WTC11 (cell line): Measurements from ENCODE around the gene WNT1. TPM values are rescaled to one million over a fixed set of nuclear protein-coding genes. Genes with fewer than 3 reads are reported as not detected.

Source experiments
- ATAC-seq: fragments of 200-7000 bp; cut with Tn5 transposase; 2 replicates; pipeline ENCODE4 v1.10.0; 2021; ENCODE audit warnings: mild to moderate bottlenecking, moderate library complexity
- CTCF ChIA-PET: fragments of 300-600 bp; sonication (Branson Sonifier 250); formaldehyde crosslinking; loops from one replicate; lab custom pipeline; 2021; ENCODE audit warnings: antibody characterized with exemption; lab: Charles Lee
- POLR2A ChIA-PET: fragments of 350-600 bp; sonication (Branson Sonifier 250); formaldehyde crosslinking; loops from one replicate; lab custom pipeline; 2021; ENCODE audit warnings: antibody characterized with exemption; lab: Charles Lee
- DNase-seq: peaks from one replicate; pipeline ENCODE4 v3.0.0; 2021; ENCODE audit warnings: low spot score
- H3K27ac Mint-ChIP-seq: 2 replicates; pipeline ENCODE4 v1.8.0; 2021; ENCODE audit warnings: mixed read lengths
- H3K27me3 Mint-ChIP-seq: 2 replicates; pipeline ENCODE4 v1.8.0; 2021; ENCODE audit warnings: low read depth, mild to moderate bottlenecking, moderate library complexity, mixed read lengths
- H3K36me3 Mint-ChIP-seq: 2 replicates; pipeline ENCODE4 v1.8.0; 2021; ENCODE audit warnings: mixed read lengths
- H3K4me1 Mint-ChIP-seq: 2 replicates; pipeline ENCODE4 v1.8.0; 2022; ENCODE audit warnings: mixed read lengths
- H3K4me3 Mint-ChIP-seq: 2 replicates; pipeline ENCODE4 v1.8.0; 2021; ENCODE audit warnings: mild to moderate bottlenecking, moderate library complexity, mixed read lengths
- H3K9me3 Mint-ChIP-seq: 2 replicates; pipeline ENCODE4 v1.8.0; 2021; ENCODE audit warnings: mixed read lengths
- CBFB ChIP-seq: sonication (generic); formaldehyde crosslinking; IDR thresholded peaks from 2 replicates; pipeline ENCODE4 v1.8.1; 2022; ENCODE audit warnings: mild to moderate bottlenecking, low read depth, missing genetic modification reagents
- CDX4 ChIP-seq: fragments of 250-450 bp; sonication (Bioruptor Pico); IDR thresholded peaks from 2 replicates; pipeline ENCODE4 v1.9.0; 2021; ENCODE audit warnings: moderate library complexity, mild to moderate bottlenecking, inconsistent platforms, borderline replicate concordance
- CREB1 ChIP-seq: sonication (generic); formaldehyde crosslinking; IDR thresholded peaks from 2 replicates; pipeline ENCODE4 v1.8.0; 2023; ENCODE audit warnings: mild to moderate bottlenecking, missing genetic modification reagents
- ELF4 ChIP-seq: sonication (generic); formaldehyde crosslinking; IDR thresholded peaks from 2 replicates; pipeline ENCODE4 v1.8.1; 2022; ENCODE audit warnings: low read depth, mild to moderate bottlenecking, moderate library complexity, missing genetic modification reagents
- GABPB1 ChIP-seq: sonication (generic); formaldehyde crosslinking; IDR thresholded peaks from 2 replicates; pipeline ENCODE4 v1.8.1; 2023; ENCODE audit warnings: mild to moderate bottlenecking, missing genetic modification reagents
- HMGXB4 ChIP-seq: sonication (generic); formaldehyde crosslinking; IDR thresholded peaks from 2 replicates; pipeline ENCODE4 v1.8.1; 2023; ENCODE audit warnings: mild to moderate bottlenecking, moderate library complexity, missing genetic modification reagents
- KAT7 ChIP-seq: sonication (generic); formaldehyde crosslinking; IDR thresholded peaks from 2 replicates; pipeline ENCODE4 v1.8.1; 2023; ENCODE audit warnings: missing genetic modification reagents, mild to moderate bottlenecking, borderline replicate concordance
- MYBL2 ChIP-seq: sonication (generic); formaldehyde crosslinking; IDR thresholded peaks from 2 replicates; pipeline ENCODE4 v1.8.1; 2023; ENCODE audit warnings: mild to moderate bottlenecking, moderate library complexity, missing genetic modification reagents
- NFE2L1 ChIP-seq: sonication (generic); formaldehyde crosslinking; IDR thresholded peaks from 2 replicates; pipeline ENCODE4 v1.8.1; 2023; ENCODE audit warnings: missing genetic modification reagents
- NFYB ChIP-seq: sonication (generic); formaldehyde crosslinking; conservative IDR thresholded peaks from 2 replicates; pipeline ENCODE4 v1.8.0; 2022; ENCODE audit warnings: low read depth, missing genetic modification reagents
- OVOL2 ChIP-seq: fragments of 250-450 bp; sonication (Bioruptor Pico); IDR thresholded peaks from 2 replicates; pipeline ENCODE4 v1.9.0; 2021; ENCODE audit warnings: mild to moderate bottlenecking, borderline replicate concordance
- ZBTB43 ChIP-seq: sonication (generic); formaldehyde crosslinking; IDR thresholded peaks from 2 replicates; pipeline ENCODE4 v1.8.1; 2023; ENCODE audit warnings: mild to moderate bottlenecking, missing genetic modification reagents
- ZNF121 ChIP-seq: sonication (generic); formaldehyde crosslinking; IDR thresholded peaks from 2 replicates; pipeline ENCODE4 v1.8.0; 2023; ENCODE audit warnings: missing genetic modification reagents
- ZNF138 ChIP-seq: sonication (generic); formaldehyde crosslinking; conservative IDR thresholded peaks from 2 replicates; pipeline ENCODE4 v1.8.1; 2022; ENCODE audit warnings: mild to moderate bottlenecking, moderate library complexity, missing genetic modification reagents
- ZNF232 ChIP-seq: sonication (generic); formaldehyde crosslinking; IDR thresholded peaks from 2 replicates; pipeline ENCODE4 v1.8.0; 2022; ENCODE audit warnings: mild to moderate bottlenecking, missing genetic modification reagents
- ZNF317 ChIP-seq: sonication (generic); formaldehyde crosslinking; IDR thresholded peaks from 2 replicates; pipeline ENCODE4 v1.8.1; 2023; ENCODE audit warnings: low read depth, mild to moderate bottlenecking, moderate library complexity, missing genetic modification reagents, borderline replicate concordance
- ZNF512 ChIP-seq: sonication (generic); formaldehyde crosslinking; IDR thresholded peaks from 2 replicates; pipeline ENCODE4 v1.8.1; 2022; ENCODE audit warnings: missing genetic modification reagents, borderline replicate concordance
- ZNF671 ChIP-seq: fragments of 250-450 bp; sonication (Bioruptor Pico); IDR thresholded peaks from 2 replicates; pipeline ENCODE4 v1.8.0; 2021; ENCODE audit warnings: mild to moderate bottlenecking
- ZSCAN18 ChIP-seq: fragments of 250-450 bp; sonication (Bioruptor Pico); IDR thresholded peaks from 2 replicates; pipeline ENCODE4 v2.1.2; 2022; ENCODE audit warnings: mild to moderate bottlenecking, moderate library complexity
- total RNA-seq: library from RNA; stranded (reverse); gene quantifications from 3 replicates; pipeline ENCODE4 v1.2.3, GENCODE V29; 2021

Gene WNT1
- total RNA-seq, 1 experiment from 2014 or later: not detected

- TF ChIP-seq ZNF512 (no peak), ZNF671 (no peak)
These were observed 20.7 kb upstream of the WNT1 start, which contains the start of gene ARF3 (continued) for GRCh38 chr12:48957141-48958048.

GRCh38 chr12:48958049-48958388 is 20.1 kb upstream of the WNT1 start:
- ATAC-seq (no peak), DNase-seq (no peak)
- no peaks in the 10 kb centered on the region for H3K9me3 Mint-ChIP-seq
- peak overlapping the region; percentile 95 for H3K4me3 Mint-ChIP-seq
- CTCF ChIA-PET: interaction anchor here (0.7 to 3.6 kb wide), 17 partner anchors 8 to 205 kb away, joined by 3 to 38 read pairs (median 10); partner anchors contain the start of genes WNT1 and WNT10B
- peaks cover 31% of the 10 kb centered on the region for H3K4me1 Mint-ChIP-seq
- H3K36me3 Mint-ChIP-seq: peaks cover 11% of the 10 kb centered on the region
- H3K27ac Mint-ChIP-seq: peak overlapping the region; percentile 80
- POLR2A ChIA-PET: interaction anchor here (0.6 to 1.8 kb wide), 8 partner anchors 10 to 384 kb away, joined by 3 to 10 read pairs (median 5); partner anchors contain the start of genes DDX23 and FKBP11
- peaks cover 7% of the 10 kb centered on the region; the same call in 1 of the 2 replicates for H3K27me3 Mint-ChIP-seq
- TF ChIP-seq ZBTB43 (CRISPR knock-in tag): no peak
- TF ChIP-seq NFYB (CRISPR knock-in tag): no peak
- no peak for TF ChIP-seq GABPB1 (CRISPR knock-in tag)
- TF ChIP-seq MYBL2 (CRISPR knock-in tag): no peak
- TF ChIP-seq ZNF232 (CRISPR knock-in tag): no peak
- TF ChIP-seq ELF4: no peak
- TF ChIP-seq CBFB: no peak
- no peak for TF ChIP-seq NFE2L1
- no peak for TF ChIP-seq ZSCAN18
- no peak for TF ChIP-seq OVOL2 (CRISPR knock-in tag)
- no peak for TF ChIP-seq ZNF121
- no peak for TF ChIP-seq ZNF317 (CRISPR knock-in tag)
- no peak for TF ChIP-seq CREB1 (CRISPR knock-in tag)
- TF ChIP-seq ZNF138: no peak
- TF ChIP-seq CDX4: no peak
- no peak for TF ChIP-seq HMGXB4 (CRISPR knock-in tag)
- TF ChIP-seq KAT7 (CRISPR knock-in tag): no peak
